Suprapubic skin (tissue), 4 donors: ENCODE results near the gene ITSN1. TPM values are rescaled to one million over a fixed set of nuclear protein-coding genes. Genes with fewer than 3 reads are reported as not detected.
A peak's percentile ranks its signal among the peaks of the same experiment; 100 is the strongest.

ENCODE experiments used
- DNase-seq, 2 donors: peaks; one replicate each; pipeline ENCODE4 v3.0.0-alpha.2; 2019; ENCODE audit warnings: low spot score in 2 of 2
- H3K27ac ChIP-seq: fragments of 200-600 bp; sonication (generic); one replicate; pipeline ENCODE4 v1.5.1; 2019
- H3K27me3 ChIP-seq: fragments of 200-600 bp; sonication (generic); one replicate; pipeline ENCODE4 v1.5.1; 2019
- H3K36me3 ChIP-seq: fragments of 200-600 bp; sonication (generic); one replicate; pipeline ENCODE4 v1.5.1; 2019
- H3K4me1 ChIP-seq: fragments of 200-600 bp; sonication (generic); one replicate; pipeline ENCODE4 v1.5.1; 2019
- H3K4me3 ChIP-seq: fragments of 200-600 bp; sonication (generic); one replicate; pipeline ENCODE4 v1.5.1; 2019; ENCODE audit warnings: mild to moderate bottlenecking
- H3K9me3 ChIP-seq: fragments of 200-600 bp; sonication (generic); one replicate; pipeline ENCODE4 v1.5.1; 2019
- CTCF ChIP-seq, 2 donors: fragments of 200-600 bp in 1 of 2; fragments of 450-650 bp in 1 of 2; sonication (generic) in 1 of 2; IDR thresholded peaks; one replicate each; pipeline ENCODE4 v1.5.1; 2016 to 2019; ENCODE audit warnings: antibody characterized with exemption in 2 of 2, mild to moderate bottlenecking in 1 of 2, moderate library complexity in 1 of 2
- EP300 ChIP-seq: sonication (generic); formaldehyde crosslinking; IDR thresholded peaks from one replicate; pipeline ENCODE4 v1.6.1; 2017; ENCODE audit warnings: antibody characterized with exemption
- POLR2A ChIP-seq, 2 donors: fragments of 450-650 bp; IDR thresholded peaks; one replicate each; pipeline ENCODE4 v1.6.1; 2017; ENCODE audit warnings: antibody characterized with exemption in 2 of 2, mild to moderate bottlenecking in 2 of 2, moderate library complexity in 2 of 2
- POLR2AphosphoS5 ChIP-seq, 3 donors: sonication (generic); formaldehyde crosslinking; IDR thresholded peaks; one replicate each; pipeline ENCODE4 v1.6.1; 2017; ENCODE audit warnings: antibody characterized with exemption in 3 of 3
- WGBS: methylation state at CpG from one replicate; pipeline ENCODE4 v1.1.5; 2018; 5-methylcytosine and 5-hydroxymethylcytosine counted together
- total RNA-seq, 4 donors: library from RNA; depleted of rRNA; stranded (reverse); fragments of >200 nt; gene quantifications; one replicate each; pipeline ENCODE4 v1.1.0, GENCODE V29; 2016

The ITSN1 gene
- total RNA-seq, 4 donors from 2014 or later, result 23.8 to 53.3 (median 35.2) TPM

GRCh38 chr21:33810766-33811165 lies 168.5 kb downstream of the ITSN1 start:
- Histone ChIP-seq H3K4me1 (peaks cover 15% of the 10 kb centered on the region), H3K36me3 (peaks cover 20% of the 10 kb centered on the region), H3K9me3 (no peaks in the 10 kb centered on the region), H3K27me3 (no peaks in the 10 kb centered on the region), H3K4me3 (no peak overlapping the region), H3K27ac (peak overlapping the region; percentile 30)
- WGBS, result 33% methylated on average over 4 of the region's 4 CpGs
- no peak for TF ChIP-seq EP300
- TF ChIP-seq POLR2AphosphoS5 (IDR thresholded peaks at IDR 0.05), result no peak
- no peak for DNase-seq

DNA sequence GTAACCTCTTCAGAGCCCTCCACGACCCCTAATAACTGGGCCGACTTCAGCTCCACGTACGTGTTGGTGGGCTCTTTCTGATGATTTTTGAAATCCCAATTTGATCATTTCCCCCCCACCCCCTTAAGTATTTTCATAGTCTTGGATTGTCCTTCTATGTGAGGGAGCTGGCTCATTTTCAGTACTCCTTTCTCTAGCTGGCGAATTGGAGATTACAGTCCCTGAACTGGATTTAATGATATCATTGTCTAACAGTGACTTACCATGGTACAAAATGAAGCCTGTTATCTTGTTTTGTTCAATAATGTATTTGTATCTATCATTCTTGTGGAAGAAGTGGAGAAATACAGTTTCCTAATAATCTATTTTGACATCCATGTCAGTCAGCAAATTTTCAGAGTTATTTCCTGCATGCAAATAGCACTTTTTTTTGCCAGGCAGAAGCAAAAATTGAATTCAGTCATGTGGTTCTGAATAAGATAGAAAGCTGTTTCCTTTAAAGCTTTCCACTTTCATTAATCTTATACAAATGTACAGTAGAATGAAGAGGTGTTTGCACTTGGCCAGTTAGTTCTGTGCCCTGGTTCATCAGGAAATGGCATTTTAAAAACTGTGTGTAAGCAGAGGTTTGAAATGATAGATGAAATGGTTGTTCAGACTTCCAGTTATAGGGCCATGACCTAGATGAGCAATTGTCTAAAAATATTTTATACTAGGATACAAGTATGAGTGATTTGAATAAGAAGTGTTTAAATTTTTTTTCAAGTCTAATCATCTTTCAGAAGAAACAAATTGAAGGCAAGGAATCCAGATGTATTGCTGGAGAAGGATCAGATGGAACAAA lies 169.1 kb downstream of the ITSN1 start:
- H3K27ac ChIP-seq, result peak overlapping the region; percentile 30
- no peak for DNase-seq
- H3K4me3 ChIP-seq, result no peak overlapping the region

GRCh38 chr21:33813832-33814365 lies 171.6 kb downstream of the ITSN1 start:
- Histone ChIP-seq H3K27ac (no peak overlapping the region), H3K4me1 (peaks cover 15% of the 10 kb centered on the region), H3K36me3 (peaks cover 38% of the 10 kb centered on the region), H3K9me3 (no peaks in the 10 kb centered on the region), H3K27me3 (no peaks in the 10 kb centered on the region), H3K4me3 (no peak overlapping the region)
- DNase-seq, result no peak
- 96% methylated on average over 7 of the region's 7 CpGs for WGBS
- TF ChIP-seq CTCF (IDR thresholded peaks at IDR 0.05) (no peak), POLR2A (IDR thresholded peaks at IDR 0.05) (no peak), EP300 (no peak), POLR2AphosphoS5 (IDR thresholded peaks at IDR 0.05) (no peak)

More for the DNA sequence above, 169.1 kb downstream of the ITSN1 start:
- H3K36me3 ChIP-seq, result peaks cover 23% of the 10 kb centered on the region
- WGBS, result 67% methylated on average over 5 of the region's 5 CpGs
- peaks cover 15% of the 10 kb centered on the region for H3K4me1 ChIP-seq
- TF ChIP-seq POLR2AphosphoS5 (IDR thresholded peaks at IDR 0.05), result no peak
- TF ChIP-seq EP300, result no peak
- TF ChIP-seq POLR2A (IDR thresholded peaks at IDR 0.05), result no peak
- TF ChIP-seq CTCF (IDR thresholded peaks at IDR 0.05), result no peak
- no peaks in the 10 kb centered on the region for H3K9me3 ChIP-seq
- H3K27me3 ChIP-seq, result no peaks in the 10 kb centered on the region

DNA sequence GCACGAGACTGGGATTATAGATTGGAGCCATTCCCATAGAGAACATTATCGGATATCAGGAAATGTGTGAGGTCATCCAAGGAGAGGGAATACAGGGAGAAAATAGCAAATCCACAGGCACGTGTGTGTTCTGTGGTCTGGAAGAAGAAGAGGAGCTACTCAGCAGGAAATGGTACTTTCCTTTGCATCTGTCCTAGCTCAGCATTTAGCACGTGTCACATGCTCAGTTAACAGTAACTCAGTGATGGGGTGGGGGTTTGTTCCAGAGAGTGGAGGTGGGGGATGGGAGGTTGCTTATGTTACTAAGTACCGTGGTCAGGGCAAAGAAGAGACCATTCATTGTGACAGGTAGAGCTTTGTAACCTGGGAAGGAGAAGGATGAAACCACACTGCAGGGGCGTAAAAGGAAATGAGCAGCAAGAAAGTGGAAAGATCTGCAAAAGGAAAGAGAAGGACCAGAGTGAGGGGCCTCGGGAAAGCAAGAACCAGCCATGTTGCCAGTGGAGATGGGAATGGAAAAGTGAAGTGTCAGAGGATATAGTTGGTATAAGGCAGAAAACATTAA lies 172.9 kb downstream of the ITSN1 start:
- peaks cover 38% of the 10 kb centered on the region for H3K36me3 ChIP-seq
- no peak overlapping the region for H3K27ac ChIP-seq
- 76% methylated on average over 7 of the region's 7 CpGs for WGBS
- no peak for DNase-seq
- H3K4me3 ChIP-seq, result no peak overlapping the region
- no peaks in the 10 kb centered on the region for H3K27me3 ChIP-seq
- H3K9me3 ChIP-seq, result no peaks in the 10 kb centered on the region
- peaks cover 15% of the 10 kb centered on the region for H3K4me1 ChIP-seq
- TF ChIP-seq CTCF (IDR thresholded peaks at IDR 0.05), result no peak
- TF ChIP-seq POLR2A (IDR thresholded peaks at IDR 0.05), result no peak
- no peak for TF ChIP-seq EP300
- TF ChIP-seq POLR2AphosphoS5 (IDR thresholded peaks at IDR 0.05), result no peak

DNA sequence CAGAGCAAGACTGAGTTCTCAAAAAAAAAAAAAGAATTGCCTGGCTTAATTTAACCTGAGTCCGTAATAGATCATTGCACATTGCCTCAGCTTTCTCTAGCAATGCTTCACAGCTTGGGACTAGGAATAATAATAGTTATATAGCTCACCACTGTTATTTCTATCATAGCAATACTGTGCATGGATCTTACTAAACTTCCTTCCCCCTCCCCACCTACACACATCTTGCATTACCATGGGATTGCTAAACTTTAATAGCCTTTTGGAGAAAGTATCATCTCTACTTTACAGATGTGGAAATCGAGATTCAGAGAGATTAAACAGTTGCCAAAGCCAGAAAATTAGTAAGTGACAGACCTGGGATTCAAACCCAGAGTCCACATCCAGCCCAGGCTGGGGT lies 173.9 kb downstream of the ITSN1 start:
- H3K9me3 ChIP-seq, result no peaks in the 10 kb centered on the region
- 87% methylated on average over 2 of the region's 2 CpGs for WGBS
- peaks cover 43% of the 10 kb centered on the region for H3K36me3 ChIP-seq
- no peaks in the 10 kb centered on the region for H3K27me3 ChIP-seq
- no peak overlapping the region for H3K27ac ChIP-seq
- H3K4me3 ChIP-seq, result no peak overlapping the region
- no peak for TF ChIP-seq CTCF (IDR thresholded peaks at IDR 0.05)
- TF ChIP-seq POLR2AphosphoS5 (IDR thresholded peaks at IDR 0.05), result no peak
- TF ChIP-seq EP300, result no peak
- TF ChIP-seq POLR2A (IDR thresholded peaks at IDR 0.05), result no peak
- peaks cover 9% of the 10 kb centered on the region for H3K4me1 ChIP-seq
- DNase-seq, result no peak
